Stimulated activated CD8-positive, alpha-beta memory T cell treated with anti-CD3 and anti-CD28 coated beads, Interleukin-15, amount 100 ng/mL, for 48 hours (primary cell): ENCODE data around the gene VSTM4.

ENCODE experiments used
- DNase-seq, 2 donors: peaks; one replicate each; pipeline ENCODE4 v3.0.0-alpha.2; 2020; ENCODE audit warnings: low read depth in 2 of 2

VSTM4 gene

GRCh38 chr10:49007129-49007528, 108.2 kb downstream of the VSTM4 start:
- DNase-seq, result no peak

- DNase-seq, result no peak
These were observed 110.1 kb downstream of the VSTM4 start for GRCh38 chr10:49005270-49005669.

GRCh38 chr10:49001870-49002672, 113.3 kb downstream of the VSTM4 start:
- DNase-seq, result no peak

- no peak for DNase-seq
These were observed 113.9 kb downstream of the VSTM4 start for GRCh38 chr10:49001402-49001801.

- DNase-seq, result no peak
These were observed 114.6 kb downstream of the VSTM4 start for GRCh38 chr10:49000437-49001398.

- DNase-seq, result no peak
These were observed 116.0 kb downstream of the VSTM4 start for GRCh38 chr10:48999346-48999745.

GRCh38 chr10:48996329-48996728, 119.0 kb downstream of the VSTM4 start:
- no peak for DNase-seq

GRCh38 chr10:48993627-48994026, 121.7 kb downstream of the VSTM4 start:
- no peak for DNase-seq

GRCh38 chr10:48990226-48990625, 125.1 kb downstream of the VSTM4 start:
- DNase-seq, result no peak

- no peak for DNase-seq
These were observed 129.6 kb downstream of the VSTM4 start for GRCh38 chr10:48985621-48986158.

- no peak for DNase-seq
These were observed 131.5 kb downstream of the VSTM4 start for GRCh38 chr10:48983648-48984351.

GRCh38 chr10:48982584-48982983, 132.7 kb downstream of the VSTM4 start:
- no peak for DNase-seq

- peak; percentile 1 to 16 for DNase-seq
These were observed 133.9 kb downstream of the VSTM4 start for GRCh38 chr10:48981310-48981907.

GRCh38 chr10:48978318-48978717, 137.0 kb downstream of the VSTM4 start:
- no peak for DNase-seq

- DNase-seq, result no peak
These were observed 139.1 kb downstream of the VSTM4 start for GRCh38 chr10:48976196-48976595.

GRCh38 chr10:48974510-48975156, 140.7 kb downstream of the VSTM4 start:
- DNase-seq, result no peak

GRCh38 chr10:48973065-48973464, 142.3 kb downstream of the VSTM4 start:
- no peak for DNase-seq

GRCh38 chr10:48970654-48971053, 144.7 kb downstream of the VSTM4 start:
- DNase-seq, result no peak

- no peak for DNase-seq
These were observed 145.3 kb downstream of the VSTM4 start for GRCh38 chr10:48970046-48970445.

GRCh38 chr10:48968036-48968435, 147.3 kb downstream of the VSTM4 start:
- no peak for DNase-seq

GRCh38 chr10:48965460-48965859, 149.9 kb downstream of the VSTM4 start:
- DNase-seq, result no peak
